ENCODE data around the gene ZNF629.

DNA sequence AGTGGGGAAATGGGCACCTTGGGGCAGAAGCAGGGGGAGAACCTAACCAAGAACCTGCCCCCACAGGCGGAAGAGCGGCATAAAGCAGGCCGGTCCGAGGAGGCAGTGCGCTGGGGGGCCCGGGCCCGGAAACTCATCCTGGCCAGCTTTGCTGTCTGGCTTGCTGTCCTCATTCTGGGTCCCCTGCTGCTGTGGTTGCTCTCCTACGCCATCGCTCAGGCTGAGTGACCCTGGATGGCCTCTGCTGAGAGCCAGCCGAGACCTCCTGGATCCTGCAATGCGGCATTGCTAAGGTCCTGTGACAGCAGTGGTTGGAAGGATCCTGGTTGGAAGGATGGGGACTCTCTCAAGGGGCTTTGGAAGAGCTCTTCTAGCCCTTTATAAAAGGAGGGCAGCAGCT is 43.3 kb downstream of the ZNF629 start:
- TF ChIP-seq TAF1 (IDR thresholded peaks at IDR 0.05; ENCODE audit: low read depth, low read length) (no peak), POLR2A (IDR thresholded peaks at IDR 0.05; ENCODE audit: low read depth, low read length) (no peak), POLR2AphosphoS5 (IDR thresholded peaks at IDR 0.05; ENCODE audit: low read depth, low read length) (no peak)
